Osteoblast (primary cell): ENCODE data around the gene CCNA1. TPM values are rescaled to one million over a fixed set of nuclear protein-coding genes. Genes with fewer than 3 reads are reported as not detected.

ENCODE experiments used
- DNase-seq: peaks from one replicate; pipeline ENCODE4 v3.0.0; 2011; ENCODE audit warnings: low spot score, mixed read lengths; ENCODE audit not compliant: insufficient read length; ENCODE audit errors: missing footprints
- H2AFZ ChIP-seq: 2 replicates; pipeline ENCODE4 v1.6.0; 2011; ENCODE audit warnings: mild to moderate bottlenecking, low read length
- H3K27ac ChIP-seq: 2 replicates; pipeline ENCODE4 v1.5.1; 2011; ENCODE audit warnings: mild to moderate bottlenecking, low read depth, low read length, moderate library complexity
- H3K27me3 ChIP-seq: 2 replicates; pipeline ENCODE4 v1.6.0; 2012; ENCODE audit warnings: mild to moderate bottlenecking, control low read depth, inconsistent platforms, low read length, moderate library complexity; ENCODE audit not compliant: insufficient read depth
- H3K36me3 ChIP-seq: 2 replicates; pipeline ENCODE4 v1.5.1; 2011; ENCODE audit warnings: mild to moderate bottlenecking, low read length, control low read depth, moderate library complexity; ENCODE audit not compliant: insufficient read depth
- H3K4me1 ChIP-seq: 2 replicates; pipeline ENCODE4 v1.5.1; 2011; ENCODE audit warnings: mild to moderate bottlenecking, low read length, control low read depth, moderate library complexity; ENCODE audit not compliant: insufficient read depth
- H3K4me2 ChIP-seq: 2 replicates; pipeline ENCODE4 v1.6.0; 2011; ENCODE audit warnings: mild to moderate bottlenecking, low read length; ENCODE audit not compliant: insufficient read depth
- H3K4me3 ChIP-seq: fragments of 200-600 bp; sonication (generic); 3 replicates; pipeline ENCODE4 v1.5.1; 2012; ENCODE audit warnings: mild to moderate bottlenecking, low read length, inconsistent platforms; ENCODE audit not compliant: insufficient read depth
- H3K79me2 ChIP-seq: 2 replicates; pipeline ENCODE4 v1.6.0; 2012; ENCODE audit warnings: mild to moderate bottlenecking, low read length, control low read depth, inconsistent platforms; ENCODE audit not compliant: insufficient read depth
- H3K9me3 ChIP-seq: 2 replicates; pipeline ENCODE4 v1.5.1; 2011; ENCODE audit warnings: low read depth, low read length, control low read depth
- H4K20me1 ChIP-seq: 2 replicates; pipeline ENCODE4 v1.6.0; 2012; ENCODE audit warnings: mild to moderate bottlenecking, low read length, control low read depth; ENCODE audit not compliant: insufficient read depth
- total RNA-seq: library from RNA; depleted of rRNA; stranded (reverse); fragments of >200 nt; gene quantifications from 2 replicates; pipeline ENCODE4 v1.2.3, GENCODE V29; 2012
- TF ChIP-seq, protein P1 (sequence below): IDR thresholded peaks from 2 replicates; pipeline ENCODE4 v1.5.1; 2011; ENCODE audit warnings: mild to moderate bottlenecking, low read depth, low read length, moderate library complexity; ENCODE audit errors: extremely low read depth

CCNA1 gene
- total RNA-seq, 1 donor: not detected

- no peaks in the 10 kb centered on the region for H3K79me2 ChIP-seq
- no peaks in the 10 kb centered on the region for H3K9me3 ChIP-seq
- no peaks in the 10 kb centered on the region for H3K27me3 ChIP-seq
- DNase-seq: no peak
- H3K4me1 ChIP-seq: peaks cover 11% of the 10 kb centered on the region
- peak overlapping the region; percentile 57 for H3K4me3 ChIP-seq
- H2AFZ ChIP-seq: peak overlapping the region; percentile 57
- H3K4me2 ChIP-seq: peak overlapping the region; percentile 75
- H4K20me1 ChIP-seq: no peaks in the 10 kb centered on the region
- peak overlapping the region; percentile 15 for H3K27ac ChIP-seq
- H3K36me3 ChIP-seq: no peaks in the 10 kb centered on the region
- TF ChIP-seq, protein P1, sequence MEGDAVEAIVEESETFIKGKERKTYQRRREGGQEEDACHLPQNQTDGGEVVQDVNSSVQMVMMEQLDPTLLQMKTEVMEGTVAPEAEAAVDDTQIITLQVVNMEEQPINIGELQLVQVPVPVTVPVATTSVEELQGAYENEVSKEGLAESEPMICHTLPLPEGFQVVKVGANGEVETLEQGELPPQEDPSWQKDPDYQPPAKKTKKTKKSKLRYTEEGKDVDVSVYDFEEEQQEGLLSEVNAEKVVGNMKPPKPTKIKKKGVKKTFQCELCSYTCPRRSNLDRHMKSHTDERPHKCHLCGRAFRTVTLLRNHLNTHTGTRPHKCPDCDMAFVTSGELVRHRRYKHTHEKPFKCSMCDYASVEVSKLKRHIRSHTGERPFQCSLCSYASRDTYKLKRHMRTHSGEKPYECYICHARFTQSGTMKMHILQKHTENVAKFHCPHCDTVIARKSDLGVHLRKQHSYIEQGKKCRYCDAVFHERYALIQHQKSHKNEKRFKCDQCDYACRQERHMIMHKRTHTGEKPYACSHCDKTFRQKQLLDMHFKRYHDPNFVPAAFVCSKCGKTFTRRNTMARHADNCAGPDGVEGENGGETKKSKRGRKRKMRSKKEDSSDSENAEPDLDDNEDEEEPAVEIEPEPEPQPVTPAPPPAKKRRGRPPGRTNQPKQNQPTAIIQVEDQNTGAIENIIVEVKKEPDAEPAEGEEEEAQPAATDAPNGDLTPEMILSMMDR: no peak
Measured at GRCh38 chr13:36418022-36418805, 14.1 kb upstream of the CCNA1 start.

GRCh38 chr13:36420437-36420891, 11.8 kb upstream of the CCNA1 start:
- Histone ChIP-seq H3K4me1 (peaks cover 11% of the 10 kb centered on the region), H3K79me2 (no peaks in the 10 kb centered on the region), H3K36me3 (no peaks in the 10 kb centered on the region), H3K4me2 (no peak overlapping the region), H2AFZ (no peak overlapping the region), H3K27ac (no peak overlapping the region), H3K9me3 (no peaks in the 10 kb centered on the region), H3K4me3 (no peak overlapping the region), H3K27me3 (no peaks in the 10 kb centered on the region), H4K20me1 (no peaks in the 10 kb centered on the region)
- TF ChIP-seq, protein P1: peak; percentile 96
- DNase-seq: peak; percentile 85

GRCh38 chr13:36421447-36421846, 10.8 kb upstream of the CCNA1 start:
- H2AFZ ChIP-seq: no peak overlapping the region
- DNase-seq: no peak

GRCh38 chr13:36428086-36428485, 4.2 kb upstream of the CCNA1 start:
- peaks cover 33% of the 10 kb centered on the region for H3K27me3 ChIP-seq
- no peaks in the 10 kb centered on the region for H3K36me3 ChIP-seq
- no peak overlapping the region for H3K4me3 ChIP-seq
- H3K27ac ChIP-seq: no peak overlapping the region
- no peak overlapping the region for H3K4me2 ChIP-seq
- H3K9me3 ChIP-seq: no peaks in the 10 kb centered on the region
- H4K20me1 ChIP-seq: no peaks in the 10 kb centered on the region
- peaks cover 4% of the 10 kb centered on the region for H3K4me1 ChIP-seq
- TF ChIP-seq, protein P1: no peak
- no peak for DNase-seq
- no peak overlapping the region for H2AFZ ChIP-seq
- H3K79me2 ChIP-seq: no peaks in the 10 kb centered on the region

More at GRCh38 chr13:36421447-36421846, 10.8 kb upstream of the CCNA1 start:
- H3K4me2 ChIP-seq: no peak overlapping the region
- no peaks in the 10 kb centered on the region for H3K36me3 ChIP-seq
- no peak overlapping the region for H3K27ac ChIP-seq
- H3K9me3 ChIP-seq: no peaks in the 10 kb centered on the region
- no peaks in the 10 kb centered on the region for H3K27me3 ChIP-seq
- H3K79me2 ChIP-seq: no peaks in the 10 kb centered on the region
- no peaks in the 10 kb centered on the region for H4K20me1 ChIP-seq
- TF ChIP-seq, protein P1: no peak
- H3K4me3 ChIP-seq: no peak overlapping the region
- H3K4me1 ChIP-seq: peaks cover 11% of the 10 kb centered on the region
